ENCODE results near the gene PRUNE2. TPM values are rescaled to one million over a fixed set of nuclear protein-coding genes. Genes with fewer than 3 reads are reported as not detected.
"Not testable (repeated sequence)": the region's sequence is repeated elsewhere in the genome, so short reads cannot be mapped to it uniquely, and the experiment has no call there.

The PRUNE2 gene
- total RNA-seq, result under 1 TPM; 0.45 to 0.57 TPM

- no peaks in the 10 kb centered on the region for H3K9me3 Mint-ChIP-seq
- H3K27ac Mint-ChIP-seq, result no peak within 1 kb of the TSS
- H3K4me1 Mint-ChIP-seq (ENCODE audit: low read depth in 2 of 2), result no peaks in the 10 kb centered on the region
- H3K4me3 Mint-ChIP-seq, result no peak within 1 kb of the TSS
- peaks cover 43 to 69% of the 10 kb centered on the region in 2 donors for H3K27me3 Mint-ChIP-seq
- DNase-seq (ENCODE audit: low spot score) (no peak), ATAC-seq (peak; percentile 66 to 68)
- H3K36me3 Mint-ChIP-seq, result no peaks in the 10 kb centered on the region
These were observed at the start of gene PRUNE2 for GRCh38 chr9:76905791-76906646. Gene PRUNE2 (minus strand): TSS chr9:76906114. CDS start chr9:76905963, 151 bp downstream.

- not testable (repeated sequence) for H3K27ac Mint-ChIP-seq; DNase-seq (ENCODE audit: low spot score); ATAC-seq; H3K36me3 Mint-ChIP-seq; H3K4me1 Mint-ChIP-seq (ENCODE audit: low read depth in 2 of 2); H3K9me3 Mint-ChIP-seq; H3K4me3 Mint-ChIP-seq
- peaks cover 3 to 21% of the 10 kb centered on the region in 2 donors for H3K27me3 Mint-ChIP-seq
These were observed 49.5 kb upstream of the PRUNE2 start for GRCh38 chr9:76955406-76955805.

GRCh38 chr9:76949865-76950264 is 44.0 kb upstream of the PRUNE2 start:
- Mint-ChIP-seq H3K27ac (no peak overlapping the region), H3K36me3 (no peaks in the 10 kb centered on the region), H3K9me3 (no peaks in the 10 kb centered on the region), H3K4me1 (ENCODE audit: low read depth in 2 of 2) (no peaks in the 10 kb centered on the region), H3K27me3 (peaks cover 6 to 13% of the 10 kb centered on the region in 2 donors), H3K4me3 (no peak overlapping the region)
- DNase-seq (ENCODE audit: low spot score) (no peak), ATAC-seq (no peak)

GRCh38 chr9:76944011-76944410 is 38.1 kb upstream of the PRUNE2 start:
- no peaks in the 10 kb centered on the region for H3K36me3 Mint-ChIP-seq

GRCh38 chr9:76943054-76943453 is 37.1 kb upstream of the PRUNE2 start:
- H3K4me3 Mint-ChIP-seq, result no peak overlapping the region
- no peaks in the 10 kb centered on the region for H3K9me3 Mint-ChIP-seq
- H3K27me3 Mint-ChIP-seq, result peaks cover 0 to 2% of the 10 kb centered on the region in 2 donors
- no peak overlapping the region for H3K27ac Mint-ChIP-seq
- ATAC-seq (no peak), DNase-seq (ENCODE audit: low spot score) (no peak)
- H3K4me1 Mint-ChIP-seq (ENCODE audit: low read depth in 2 of 2), result no peaks in the 10 kb centered on the region
- no peaks in the 10 kb centered on the region for H3K36me3 Mint-ChIP-seq

More at GRCh38 chr9:76944011-76944410, 38.1 kb upstream of the PRUNE2 start:
- no peak for ATAC-seq
- Mint-ChIP-seq H3K4me3 (no peak overlapping the region), H3K27me3 (peaks cover 0 to 4% of the 10 kb centered on the region in 2 donors), H3K4me1 (ENCODE audit: low read depth in 2 of 2) (no peaks in the 10 kb centered on the region), H3K9me3 (no peaks in the 10 kb centered on the region), H3K27ac (no peak overlapping the region)
- DNase-seq (ENCODE audit: low spot score), result no peak

- no peaks in the 10 kb centered on the region for H3K36me3 Mint-ChIP-seq
- peaks cover 3 to 6% of the 10 kb centered on the region in 2 donors for H3K27me3 Mint-ChIP-seq
- DNase-seq (ENCODE audit: low spot score) (no peak), ATAC-seq (no peak)
- no peaks in the 10 kb centered on the region for H3K9me3 Mint-ChIP-seq
- no peak overlapping the region for H3K27ac Mint-ChIP-seq
- no peak overlapping the region for H3K4me3 Mint-ChIP-seq
- no peaks in the 10 kb centered on the region for H3K4me1 Mint-ChIP-seq (ENCODE audit: low read depth in 2 of 2)
These were observed 26.8 kb upstream of the PRUNE2 start for GRCh38 chr9:76932757-76933156.

GRCh38 chr9:76932265-76932664 is 26.4 kb upstream of the PRUNE2 start:
- no peak overlapping the region for H3K4me3 Mint-ChIP-seq
- H3K4me1 Mint-ChIP-seq (ENCODE audit: low read depth in 2 of 2), result no peaks in the 10 kb centered on the region
- ATAC-seq, result no peak
- H3K36me3 Mint-ChIP-seq, result no peaks in the 10 kb centered on the region
- no peaks in the 10 kb centered on the region for H3K9me3 Mint-ChIP-seq
- no peak for DNase-seq (ENCODE audit: low spot score)
- peaks cover 3 to 6% of the 10 kb centered on the region in 2 donors for H3K27me3 Mint-ChIP-seq
- H3K27ac Mint-ChIP-seq, result no peak overlapping the region

- DNase-seq (ENCODE audit: low spot score) (no peak), ATAC-seq (no peak)
- no peak overlapping the region for H3K27ac Mint-ChIP-seq
- peaks cover 3 to 6% of the 10 kb centered on the region in 2 donors for H3K27me3 Mint-ChIP-seq
- no peaks in the 10 kb centered on the region for H3K4me1 Mint-ChIP-seq (ENCODE audit: low read depth in 2 of 2)
- H3K4me3 Mint-ChIP-seq, result no peak overlapping the region
- no peaks in the 10 kb centered on the region for H3K36me3 Mint-ChIP-seq
- no peaks in the 10 kb centered on the region for H3K9me3 Mint-ChIP-seq
These were observed 21.8 kb upstream of the PRUNE2 start for GRCh38 chr9:76927540-76928240.

GRCh38 chr9:76926846-76927245 is 20.9 kb upstream of the PRUNE2 start:
- Mint-ChIP-seq H3K4me3 (no peak overlapping the region), H3K27me3 (peaks cover 0 to 3% of the 10 kb centered on the region in 2 donors), H3K4me1 (ENCODE audit: low read depth in 2 of 2) (no peaks in the 10 kb centered on the region), H3K9me3 (no peaks in the 10 kb centered on the region), H3K36me3 (no peaks in the 10 kb centered on the region), H3K27ac (no peak overlapping the region)
- DNase-seq (ENCODE audit: low spot score), result no peak
- no peak for ATAC-seq

- ATAC-seq (no peak), DNase-seq (ENCODE audit: low spot score) (no peak)
- no peak overlapping the region for H3K4me3 Mint-ChIP-seq
- H3K27me3 Mint-ChIP-seq, result peaks cover 0 to 4% of the 10 kb centered on the region in 2 donors
- no peak overlapping the region for H3K27ac Mint-ChIP-seq
- H3K9me3 Mint-ChIP-seq, result no peaks in the 10 kb centered on the region
- no peaks in the 10 kb centered on the region for H3K4me1 Mint-ChIP-seq (ENCODE audit: low read depth in 2 of 2)
- H3K36me3 Mint-ChIP-seq, result no peaks in the 10 kb centered on the region
These were observed 20.4 kb upstream of the PRUNE2 start for GRCh38 chr9:76926324-76926741.

- H3K4me3 Mint-ChIP-seq, result no peak overlapping the region
- no peak overlapping the region for H3K27ac Mint-ChIP-seq
- H3K27me3 Mint-ChIP-seq, result peaks cover 9% of the 10 kb centered on the region in 2 donors
- peaks cover 3% of the 10 kb centered on the region for H3K9me3 Mint-ChIP-seq
- ATAC-seq (no peak), DNase-seq (ENCODE audit: low spot score) (no peak)
- no peaks in the 10 kb centered on the region for H3K36me3 Mint-ChIP-seq
- H3K4me1 Mint-ChIP-seq (ENCODE audit: low read depth in 2 of 2), result no peaks in the 10 kb centered on the region
These were observed 15.3 kb upstream of the PRUNE2 start for GRCh38 chr9:76921165-76921564.

GRCh38 chr9:76917299-76917698 is 11.4 kb upstream of the PRUNE2 start:
- no peak for DNase-seq (ENCODE audit: low spot score)
- ATAC-seq, result no peak
- H3K4me1 Mint-ChIP-seq (ENCODE audit: low read depth in 2 of 2), result no peaks in the 10 kb centered on the region
- H3K9me3 Mint-ChIP-seq, result peaks cover 3% of the 10 kb centered on the region
- no peak overlapping the region for H3K4me3 Mint-ChIP-seq
- no peaks in the 10 kb centered on the region for H3K36me3 Mint-ChIP-seq
- H3K27me3 Mint-ChIP-seq, result peaks cover 18% of the 10 kb centered on the region in 2 donors
- no peak overlapping the region for H3K27ac Mint-ChIP-seq

- DNase-seq (ENCODE audit: low spot score) (no peak), ATAC-seq (no peak)
- H3K9me3 Mint-ChIP-seq, result peaks cover 3% of the 10 kb centered on the region
- H3K4me3 Mint-ChIP-seq, result no peak overlapping the region
- H3K27me3 Mint-ChIP-seq, result peaks cover 16 to 18% of the 10 kb centered on the region in 2 donors
- no peak overlapping the region for H3K27ac Mint-ChIP-seq
- H3K4me1 Mint-ChIP-seq (ENCODE audit: low read depth in 2 of 2), result no peaks in the 10 kb centered on the region
- no peaks in the 10 kb centered on the region for H3K36me3 Mint-ChIP-seq
These were observed 10.3 kb upstream of the PRUNE2 start for GRCh38 chr9:76916231-76916630.

GRCh38 chr9:76913467-76913866 is 7.6 kb upstream of the PRUNE2 start:
- DNase-seq (ENCODE audit: low spot score) (no peak), ATAC-seq (no peak)
- H3K4me3 Mint-ChIP-seq, result no peak overlapping the region
- peaks cover 22 to 34% of the 10 kb centered on the region in 2 donors for H3K27me3 Mint-ChIP-seq
- no peaks in the 10 kb centered on the region for H3K36me3 Mint-ChIP-seq
- peaks cover 3% of the 10 kb centered on the region for H3K9me3 Mint-ChIP-seq
- no peaks in the 10 kb centered on the region for H3K4me1 Mint-ChIP-seq (ENCODE audit: low read depth in 2 of 2)
- no peak overlapping the region for H3K27ac Mint-ChIP-seq

All from natural killer cell treated with Interleukin-12 subunit alpha and Interleukin-12 subunit beta and Interleukin-15 and Interleukin-18, amount 100 ng/mL, for 72 hours (primary cell).